HG03280 (cell line): ENCODE results near the gene SPTBN1.

Experiments used
- ATAC-seq: cut with Tn5 transposase; IDR thresholded peaks from one replicate; pipeline ENCODE4 v1.9.1; 2021; ENCODE audit warnings: mild to moderate bottlenecking, moderate library complexity; ENCODE audit not compliant: unreplicated experiment

Gene SPTBN1

DNA sequence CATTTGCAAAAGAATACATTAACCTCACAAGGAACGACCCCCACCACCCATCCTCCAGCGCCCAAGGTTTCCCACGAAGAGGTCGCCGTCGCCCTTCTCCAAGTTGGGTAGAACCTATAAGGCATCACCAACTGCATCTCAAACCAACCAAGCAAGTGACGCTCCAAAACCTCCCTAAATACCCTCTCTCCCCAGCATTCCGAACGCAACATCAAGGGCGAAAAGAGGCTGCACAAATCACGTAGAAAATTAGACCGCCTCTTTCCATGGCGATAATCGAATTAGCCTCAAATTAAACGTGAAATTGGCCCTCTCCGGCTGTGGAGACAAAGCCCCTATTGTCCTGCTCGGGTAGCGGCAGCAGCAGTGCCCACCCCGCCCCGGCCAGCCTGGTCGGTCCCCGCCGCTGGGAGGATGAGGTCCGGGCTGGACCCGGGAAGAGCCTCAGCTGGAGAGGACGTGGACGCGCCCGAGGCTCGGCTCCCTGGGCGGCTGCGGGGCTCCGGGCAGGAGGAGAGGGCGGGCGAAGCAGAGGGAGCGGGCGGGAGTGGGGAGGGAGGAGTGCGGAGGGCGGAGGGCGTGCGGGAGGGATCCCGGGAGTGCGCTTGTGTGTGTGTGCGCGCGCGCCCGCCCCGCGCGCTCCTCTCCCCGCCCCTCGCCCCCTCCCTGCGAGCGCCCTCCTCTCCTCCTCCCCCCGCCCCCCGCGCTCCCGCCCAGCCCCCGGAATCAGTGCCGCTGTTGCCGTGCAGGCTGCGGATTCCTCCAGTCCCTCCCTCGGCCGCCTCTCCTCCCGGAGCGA, at the start of gene SPTBN1:
Gene SPTBN1, plus strand, starts transcription at position 765 of the 799 bp plus-strand sequence. CDS start 70,092 bp downstream, outside the sequence.
- peak; percentile 29 for ATAC-seq

DNA sequence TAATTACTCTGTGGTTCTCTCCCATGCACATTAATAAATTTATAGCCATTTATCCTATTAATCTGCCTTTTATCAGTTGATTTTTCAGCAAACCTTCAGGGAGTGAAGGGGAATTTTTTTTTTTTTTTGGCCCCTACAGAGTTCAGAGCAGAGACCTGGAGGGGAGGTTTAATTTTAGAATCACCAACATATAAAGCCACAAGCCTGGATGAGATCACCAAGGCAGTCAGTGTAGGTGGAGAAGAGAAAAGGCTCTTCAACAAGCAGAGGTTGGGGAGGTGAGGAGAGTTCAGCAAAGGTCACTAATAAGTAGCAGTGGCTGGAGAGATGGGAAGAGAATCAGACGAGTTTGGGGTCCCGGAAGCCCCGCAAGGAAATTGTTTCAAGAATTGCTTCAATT, 48.4 kb upstream of the SPTBN1 start:
- ATAC-seq, result no peak

DNA sequence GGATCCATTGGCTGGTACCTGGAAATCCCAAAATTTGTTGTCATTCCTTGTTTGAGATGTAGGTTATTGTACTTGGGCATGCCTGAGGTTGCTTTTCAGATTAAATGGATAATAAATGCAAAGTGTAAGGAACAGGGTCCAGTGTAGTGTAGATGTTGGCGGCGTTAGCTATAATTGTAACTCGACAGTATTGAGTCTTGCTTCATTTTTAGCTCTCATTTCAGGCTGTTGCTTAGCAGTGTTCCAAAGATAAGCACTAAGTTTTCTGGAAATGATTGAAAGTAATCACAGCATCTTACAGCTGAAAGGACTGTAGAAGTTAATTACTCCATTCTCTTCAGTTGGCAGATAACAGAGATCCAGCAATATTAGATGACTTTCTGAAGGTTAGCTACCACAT, 47.8 kb upstream of the SPTBN1 start:
- ATAC-seq, result no peak

DNA sequence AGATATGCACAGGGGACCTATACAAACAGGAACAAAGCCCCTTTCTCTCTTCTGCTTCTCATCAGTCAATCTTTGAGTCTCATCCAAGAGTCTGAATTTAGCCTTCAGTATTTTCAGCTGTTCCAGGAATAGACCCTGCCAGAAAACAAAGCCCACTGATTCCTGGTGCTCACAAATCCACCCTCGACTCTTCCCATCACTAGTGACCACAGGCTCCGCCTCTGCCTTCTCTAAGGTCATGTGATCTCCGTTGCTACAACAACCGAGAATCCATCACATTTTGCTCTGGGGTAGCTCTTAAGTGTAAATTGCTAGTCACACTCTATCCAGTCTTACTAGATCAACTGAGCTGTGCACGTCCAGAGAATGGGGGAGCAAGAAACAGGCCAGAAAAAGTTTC, 46.4 kb upstream of the SPTBN1 start:
- ATAC-seq, result no peak

DNA sequence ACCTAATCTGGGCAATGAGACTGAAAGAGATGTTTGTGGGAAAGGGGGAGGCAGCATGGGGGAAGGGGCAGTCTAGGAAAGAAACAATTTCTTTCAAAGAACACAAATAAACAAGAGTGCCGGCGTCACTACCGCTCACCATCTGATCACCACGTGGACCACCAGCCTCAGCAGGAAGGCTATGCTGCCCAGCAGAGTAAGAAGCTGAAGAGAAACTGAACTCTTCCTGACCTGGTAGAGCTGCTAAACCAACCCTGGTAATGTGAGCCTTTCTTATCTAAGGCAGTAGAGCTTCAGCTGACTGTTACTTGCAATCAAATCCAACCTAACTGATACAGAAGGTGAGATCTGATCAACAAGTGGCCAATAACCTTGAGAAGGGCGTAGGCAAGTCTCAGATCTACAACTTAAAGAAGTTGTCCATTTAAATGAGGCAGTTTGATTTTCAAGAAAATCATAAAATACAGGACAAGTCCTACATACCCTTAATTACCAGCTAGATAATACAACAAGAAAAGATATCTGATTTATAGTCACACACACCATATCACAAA, 44.2 kb upstream of the SPTBN1 start:
- ATAC-seq, result no peak

DNA sequence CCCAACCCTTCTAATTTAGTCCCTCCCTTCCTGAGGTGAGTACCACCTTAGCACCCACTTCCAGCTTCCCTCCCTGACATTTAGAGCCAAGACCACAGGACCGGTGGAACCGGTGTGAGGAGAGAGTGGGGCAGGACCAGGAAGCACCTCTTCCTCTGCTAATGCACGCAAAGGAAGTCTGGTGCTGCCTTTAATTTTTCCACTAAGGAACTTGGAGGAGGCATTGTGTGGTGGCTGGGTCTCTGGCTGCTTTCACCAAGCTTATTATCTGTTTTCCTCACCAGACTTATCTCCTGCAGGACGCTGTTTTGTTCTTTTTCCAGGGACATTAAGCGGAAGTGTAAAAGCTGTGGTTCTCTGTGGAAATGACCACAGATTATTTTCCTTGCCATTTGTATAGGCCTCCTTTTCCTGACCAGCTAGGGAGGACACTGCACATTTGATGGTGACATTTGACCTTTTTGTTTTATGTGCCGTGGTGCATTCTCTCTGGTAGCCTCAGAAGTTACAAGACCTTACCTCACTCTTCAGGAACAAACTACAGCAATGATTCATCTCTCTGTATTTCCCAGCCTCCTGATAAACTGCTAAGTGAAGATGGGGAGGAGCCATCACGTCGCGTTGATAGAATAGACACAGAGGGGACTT, 39.8 kb upstream of the SPTBN1 start:
- no peak for ATAC-seq

DNA sequence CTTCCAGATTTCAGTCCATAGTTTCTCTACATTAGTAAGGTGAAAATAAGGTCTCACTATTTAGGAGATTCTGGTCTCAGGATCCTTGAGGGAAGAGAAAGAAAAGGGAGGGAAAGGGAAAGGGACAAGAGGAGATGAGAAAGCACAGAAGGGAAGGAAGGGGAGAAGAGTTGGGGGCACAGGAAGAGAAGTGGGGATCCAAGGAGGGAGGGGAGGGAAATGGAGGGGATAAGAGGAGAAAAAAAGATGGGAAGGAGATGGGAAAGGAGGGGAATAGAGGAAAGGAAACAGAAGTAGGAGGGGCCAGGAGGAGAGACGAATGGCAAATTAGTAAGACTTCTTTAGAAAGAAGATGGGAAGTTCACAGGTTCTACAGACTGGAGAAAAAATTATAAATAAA, 39.2 kb upstream of the SPTBN1 start:
- ATAC-seq, result no peak

DNA sequence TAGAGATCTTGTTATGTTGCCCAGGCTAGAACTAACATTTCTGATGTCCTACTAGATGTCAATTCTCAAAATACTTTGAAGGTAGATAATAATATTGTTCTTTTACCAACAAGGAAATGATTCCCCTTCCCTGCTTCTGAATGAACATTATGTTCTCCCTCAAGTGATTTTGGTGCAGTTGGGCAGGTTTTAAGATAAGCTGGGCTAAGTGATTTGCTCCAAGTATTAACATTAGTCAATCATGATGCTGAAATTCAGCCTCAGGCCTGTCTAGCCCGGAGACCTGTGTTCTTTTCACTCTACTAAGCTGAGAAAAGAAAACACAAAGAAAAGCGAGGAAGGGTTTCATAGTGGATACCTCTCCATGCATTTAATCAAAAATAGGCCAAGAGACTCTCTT, 38.5 kb upstream of the SPTBN1 start:
- ATAC-seq, result no peak

DNA sequence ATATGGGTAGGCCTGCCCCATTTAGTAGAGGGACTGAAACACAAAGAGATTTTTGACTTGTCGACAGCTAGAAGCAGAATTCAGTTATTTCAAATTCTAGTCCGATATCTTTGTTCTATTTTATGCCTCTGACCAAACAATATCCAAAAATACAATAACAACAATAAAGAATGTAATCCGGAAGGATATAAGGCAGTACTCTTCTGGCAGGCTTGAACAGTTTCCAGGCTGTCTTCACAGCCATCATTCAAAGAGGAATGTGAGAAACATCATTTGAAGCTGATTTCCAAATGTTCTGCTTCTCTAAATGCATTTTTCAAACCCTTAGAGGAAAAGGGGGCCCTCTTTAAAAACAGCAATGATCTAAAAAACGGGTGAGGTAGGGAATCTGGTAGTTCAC, 36.7 kb upstream of the SPTBN1 start:
- ATAC-seq, result no peak

DNA sequence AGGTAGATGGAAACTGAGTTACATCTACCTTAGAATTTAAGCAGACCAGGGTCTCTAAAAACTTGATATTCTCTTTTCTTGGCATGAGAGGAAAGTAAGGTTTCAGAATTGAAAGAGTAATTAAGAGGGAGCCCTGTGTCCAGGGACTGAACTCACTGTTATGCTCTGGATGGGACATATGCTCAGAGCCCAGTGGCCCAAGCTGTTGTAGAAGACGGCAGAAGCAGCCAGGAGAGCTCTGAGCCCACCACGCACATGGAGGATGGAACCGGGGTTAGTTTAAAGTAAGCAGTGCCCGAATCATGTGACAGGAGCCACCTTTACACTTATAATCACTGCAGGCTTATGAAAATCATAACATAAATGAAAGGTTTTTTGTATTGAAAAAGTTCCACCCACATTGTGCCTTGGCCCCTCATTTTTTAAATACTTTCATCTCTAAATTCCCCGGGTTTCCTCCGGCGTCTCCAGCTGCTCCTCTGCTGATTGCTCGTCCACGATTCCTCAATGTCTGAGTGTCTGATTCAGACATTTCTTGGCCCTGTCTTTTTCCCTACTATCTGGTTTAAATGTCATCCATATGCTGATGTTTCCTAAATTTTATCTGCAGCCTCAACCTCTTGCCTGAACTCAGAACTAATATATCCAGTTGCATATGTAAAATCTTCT, 36.1 kb upstream of the SPTBN1 start:
- ATAC-seq, result no peak

DNA sequence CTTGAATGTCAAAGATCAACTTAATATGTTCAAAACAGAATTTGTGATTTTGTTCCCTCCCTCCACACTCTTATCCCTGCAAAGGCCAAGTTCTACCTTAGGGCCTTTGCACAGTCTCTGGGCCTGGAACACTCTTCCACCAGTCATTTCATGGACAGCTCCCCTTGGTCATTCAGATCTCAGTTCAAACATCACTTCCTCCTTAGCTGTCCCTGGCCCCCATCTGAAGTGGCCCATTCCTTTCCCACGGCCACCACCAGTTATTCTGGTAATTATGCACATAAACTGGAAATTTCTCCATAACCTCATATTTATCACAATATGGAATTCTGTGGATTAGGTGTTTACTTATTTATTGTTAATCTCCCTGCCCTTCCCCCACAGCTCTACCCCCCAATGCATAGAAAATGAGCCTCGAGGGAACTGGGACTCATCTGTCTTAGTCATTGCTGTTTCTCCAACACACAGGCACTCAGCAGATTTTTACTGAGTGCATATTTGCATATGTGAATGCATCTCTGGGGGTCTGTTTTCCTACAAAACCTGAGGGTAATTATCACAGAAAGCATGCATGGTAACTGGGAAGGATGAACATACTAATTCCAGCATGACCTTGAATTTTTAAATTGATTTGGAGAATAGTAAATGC, 35.5 kb upstream of the SPTBN1 start:
- no peak for ATAC-seq

DNA sequence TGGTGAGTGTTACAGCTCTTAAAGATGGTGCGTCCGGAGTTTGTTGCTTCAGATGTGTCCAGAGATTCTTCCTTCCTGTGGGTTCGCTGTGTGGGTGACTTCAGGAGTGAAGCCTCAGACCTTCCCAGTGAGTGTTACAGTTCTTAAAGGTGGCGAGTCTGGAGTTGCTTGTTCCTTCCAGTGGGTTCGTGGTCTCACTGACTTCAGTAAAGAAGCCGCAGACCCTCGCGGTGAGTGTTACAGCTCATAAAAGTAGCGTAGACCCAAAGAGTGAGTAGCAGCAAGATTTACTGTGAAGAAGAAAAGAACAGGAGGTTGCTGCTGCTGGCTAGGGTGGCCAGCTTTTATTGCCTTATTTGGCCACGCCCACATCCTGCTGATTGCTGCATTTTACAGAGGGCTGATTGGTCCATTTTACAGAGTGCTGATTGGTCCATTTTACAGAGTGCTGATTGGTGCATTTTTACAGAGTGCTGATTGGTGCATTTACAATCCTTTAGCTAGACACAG, 34.0 kb upstream of the SPTBN1 start:
- no peak for ATAC-seq

DNA sequence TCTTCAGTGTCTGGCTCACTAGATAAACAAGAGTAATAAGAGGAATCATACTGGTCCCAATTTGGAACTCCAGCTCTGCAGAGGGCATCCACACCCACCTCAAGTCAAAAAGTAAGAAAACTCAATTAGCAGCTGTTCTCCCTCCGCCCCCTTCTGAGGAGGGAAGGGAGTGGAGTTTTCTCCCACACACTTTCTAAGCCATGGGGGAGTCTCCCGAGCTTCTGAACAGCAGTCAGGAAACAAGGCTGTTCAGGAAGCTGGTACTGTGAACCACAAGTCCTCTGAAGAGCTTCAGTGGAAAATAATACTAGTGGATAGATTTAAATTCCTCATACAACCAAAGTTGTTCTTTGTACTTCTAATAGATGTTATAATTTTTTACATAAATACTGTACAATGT, 32.9 kb upstream of the SPTBN1 start:
- ATAC-seq, result no peak

DNA sequence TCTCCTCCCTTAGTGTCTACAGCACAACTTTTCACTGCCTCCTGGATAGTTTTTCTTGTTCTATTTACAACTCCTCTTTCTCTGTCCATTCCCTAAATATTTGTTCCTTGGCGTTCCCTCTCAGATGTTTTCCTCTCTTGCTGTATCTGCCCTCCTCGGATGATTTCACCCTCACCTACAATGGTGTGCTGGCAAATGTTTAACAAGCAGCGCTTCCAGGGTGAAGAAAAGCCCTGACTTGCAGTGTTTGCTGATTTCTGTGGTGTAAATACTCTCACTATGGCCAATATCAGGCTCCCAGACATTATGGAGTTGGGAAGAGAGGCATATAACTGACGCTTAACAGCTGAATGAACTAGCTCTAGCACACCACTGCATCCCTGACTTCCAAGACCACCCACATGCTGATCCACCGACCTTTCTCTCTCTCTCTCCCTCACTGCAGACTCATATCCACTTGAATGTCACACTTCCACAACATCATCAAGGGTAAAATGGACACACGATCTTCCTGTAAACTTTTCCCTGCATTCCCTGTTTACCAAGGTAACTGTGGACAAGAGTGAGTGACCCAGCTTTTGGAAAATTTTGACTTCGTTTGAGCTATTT, 31.5 kb upstream of the SPTBN1 start:
- ATAC-seq, result no peak

DNA sequence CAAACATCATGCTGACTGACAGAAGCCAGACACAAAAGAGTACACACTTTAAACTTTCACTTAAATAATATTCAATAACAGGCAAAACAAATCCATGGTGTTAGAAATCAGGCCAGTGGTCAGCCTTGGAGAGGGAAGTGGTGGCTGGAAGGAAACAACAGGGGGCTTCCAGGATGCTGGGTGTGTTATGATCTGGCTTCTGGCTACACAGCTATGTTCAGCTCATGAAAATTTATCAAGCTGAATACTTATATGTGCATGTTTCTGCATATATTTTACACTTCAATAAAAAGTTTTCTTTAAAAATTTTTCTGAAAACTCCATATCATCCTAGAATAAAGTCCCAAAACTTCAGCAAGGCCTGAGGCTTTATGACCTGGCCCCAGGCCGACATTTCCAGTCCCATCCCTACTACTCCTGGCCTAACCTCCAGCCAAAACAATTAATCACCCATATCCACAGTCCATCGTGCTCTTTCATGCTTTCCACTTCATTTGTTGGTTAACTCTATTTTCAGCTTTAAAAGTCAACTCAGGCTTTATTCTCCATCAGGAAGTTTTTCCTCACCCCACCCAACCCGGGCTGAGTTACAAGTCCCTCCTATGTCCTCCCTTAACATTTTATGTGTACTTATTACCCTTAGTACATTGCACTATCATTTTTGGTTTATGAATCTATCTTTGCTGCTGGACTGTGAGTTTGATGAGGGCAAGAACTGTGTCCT, 27.9 kb upstream of the SPTBN1 start:
- no peak for ATAC-seq

DNA sequence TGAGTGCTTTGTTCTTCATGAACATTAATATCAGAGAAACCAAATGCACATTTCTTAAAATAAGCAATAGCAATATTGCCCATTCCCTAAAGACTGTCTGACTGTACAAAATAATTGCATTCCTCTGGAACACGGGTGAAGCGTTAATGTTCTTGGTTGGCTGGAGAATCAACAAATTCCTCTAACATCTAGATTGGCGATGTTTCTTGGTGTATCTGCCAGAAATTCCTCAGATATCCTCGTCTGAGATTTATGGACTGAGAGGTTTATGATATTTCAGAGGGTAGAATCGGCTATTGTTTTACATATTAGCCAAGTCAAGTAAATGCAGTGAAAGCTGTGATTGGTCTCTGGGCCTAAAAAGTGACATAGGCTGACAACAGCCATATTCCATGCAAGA, 27.1 kb upstream of the SPTBN1 start:
- ATAC-seq, result no peak

DNA sequence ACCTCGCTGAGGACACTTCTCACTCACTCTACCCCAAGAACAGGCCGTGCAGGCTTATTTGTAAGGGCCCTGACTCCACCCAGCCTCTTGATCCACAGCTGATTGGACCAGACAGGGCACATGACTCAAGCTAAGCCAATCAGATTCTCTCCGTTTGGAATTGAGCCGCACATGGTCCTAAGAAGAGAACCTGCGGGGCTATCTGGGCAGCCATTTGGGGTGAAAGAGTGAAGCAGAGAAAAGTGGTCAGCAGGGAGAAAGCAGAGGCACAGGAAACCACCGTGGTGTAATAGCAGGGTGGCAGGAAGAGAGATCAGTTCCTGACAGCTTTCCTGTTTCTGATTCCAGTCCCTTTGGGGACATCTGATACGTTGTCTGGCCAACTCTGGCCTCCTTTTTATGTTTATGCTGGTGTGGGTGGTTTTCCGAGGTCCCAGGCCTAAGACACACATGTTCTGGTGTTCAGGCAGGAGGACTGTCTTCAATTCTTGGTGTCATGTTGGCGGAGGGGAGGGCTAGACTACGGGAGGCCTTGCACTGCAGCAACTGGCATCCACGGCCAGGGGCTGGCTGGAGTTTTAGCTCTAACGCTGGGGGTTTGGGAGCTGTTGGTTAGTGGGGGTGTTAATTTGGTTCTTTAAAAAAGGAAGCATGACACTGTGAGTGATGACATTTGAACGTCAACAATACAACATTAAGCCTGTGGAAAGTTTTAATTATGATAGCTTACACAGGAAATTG, 26.1 kb upstream of the SPTBN1 start:
- no peak for ATAC-seq

DNA sequence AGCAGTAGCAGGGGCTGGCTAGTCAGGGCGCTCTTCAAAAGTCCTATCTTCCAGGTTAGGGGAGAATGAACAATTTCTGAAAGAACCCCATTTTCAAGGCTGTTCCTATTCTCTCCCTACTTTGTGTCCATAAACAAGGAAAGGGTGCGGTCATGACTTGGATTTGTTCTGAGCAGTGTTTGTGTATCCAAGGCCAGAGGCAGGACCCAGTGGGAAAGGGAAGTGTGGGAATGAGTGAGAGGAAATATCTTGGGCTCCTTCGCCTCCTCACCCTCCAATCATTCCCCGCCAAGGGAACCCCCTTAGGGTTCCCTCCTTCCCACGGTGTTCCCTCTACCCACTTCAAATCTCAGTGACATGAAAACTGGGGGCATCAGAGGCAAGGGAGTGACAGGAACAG, 25.5 kb upstream of the SPTBN1 start:
- ATAC-seq, result no peak
